ENCODE measurements around the gene NCMAP. TPM values are rescaled to one million over a fixed set of nuclear protein-coding genes. Genes with fewer than 3 reads are reported as not detected.
A peak's percentile ranks its signal among the peaks of the same experiment; 100 is the strongest.

Gene NCMAP
- total RNA-seq, 1 donor from 2014 or later = 2.2 TPM

GRCh38 chr1:24535021-24535424 lies 20.9 kb upstream of the NCMAP start:
- DNase-seq (ENCODE audit: low read depth) = no peak
- no peak for TF ChIP-seq CTCF (conservative IDR thresholded peaks at IDR 0.05; ENCODE audit: low read depth, low read length)
- H3K4me3 ChIP-seq (ENCODE audit: low read depth, low read length) = no peak overlapping the region

GRCh38 chr1:24535778-24536177 lies 20.1 kb upstream of the NCMAP start:
- H3K4me3 ChIP-seq (ENCODE audit: low read depth, low read length) = no peak overlapping the region
- no peak for DNase-seq (ENCODE audit: low read depth)
- no peak for TF ChIP-seq CTCF (conservative IDR thresholded peaks at IDR 0.05; ENCODE audit: low read depth, low read length)

- TF ChIP-seq CTCF (conservative IDR thresholded peaks at IDR 0.05; ENCODE audit: low read depth, low read length) = no peak
- H3K4me3 ChIP-seq (ENCODE audit: low read depth, low read length) = no peak overlapping the region
- DNase-seq (ENCODE audit: low read depth) = no peak
Observed at GRCh38 chr1:24536391-24536840, 19.5 kb upstream of the NCMAP start.

- DNase-seq (ENCODE audit: low read depth) = no peak
- no peak for TF ChIP-seq CTCF (conservative IDR thresholded peaks at IDR 0.05; ENCODE audit: low read depth, low read length)
- no peak overlapping the region for H3K4me3 ChIP-seq (ENCODE audit: low read depth, low read length)
Observed at GRCh38 chr1:24540051-24540905, 15.6 kb upstream of the NCMAP start.

GRCh38 chr1:24540906-24541710 lies 14.8 kb upstream of the NCMAP start:
- peak overlapping the region; percentile 5 for H3K4me3 ChIP-seq (ENCODE audit: low read depth, low read length)
- no peak for TF ChIP-seq CTCF (conservative IDR thresholded peaks at IDR 0.05; ENCODE audit: low read depth, low read length)
- DNase-seq (ENCODE audit: low read depth) = no peak

- DNase-seq (ENCODE audit: low read depth) = no peak
- H3K4me3 ChIP-seq (ENCODE audit: low read depth, low read length) = no peak overlapping the region
- TF ChIP-seq CTCF (conservative IDR thresholded peaks at IDR 0.05; ENCODE audit: low read depth, low read length) = peak; percentile 95
Observed at GRCh38 chr1:24541711-24542346, 14.1 kb upstream of the NCMAP start.
